BJ (cell line): Measurements from ENCODE around the gene SLC39A2. TPM values are rescaled to one million over a fixed set of nuclear protein-coding genes. Genes with fewer than 3 reads are reported as not detected.
A peak's percentile ranks its signal among the peaks of the same experiment; 100 is the strongest.
"Not testable (repeated sequence)": the region's sequence is repeated elsewhere in the genome, so short reads cannot be mapped to it uniquely, and the experiment has no call there.

Source experiments
- CTCF ChIA-PET: fragments of 350-600 bp; formaldehyde crosslinking; extraction: SDS; loops from one replicate; lab custom pipeline; 2021; ENCODE audit warnings: antibody characterized with exemption, inconsistent platforms; lab: Yijun Ruan, JAX
- POLR2A ChIA-PET: fragments of 300-600 bp; sonication (Branson Sonifier 250); formaldehyde crosslinking; extraction: SDS; loops from one replicate; lab custom pipeline; 2021; ENCODE audit warnings: antibody characterized with exemption; lab: Charles Lee
- DNase-seq: peaks from one replicate; pipeline ENCODE4 v3.0.0-alpha.2; 2011; ENCODE audit warnings: low read depth
- H3K27me3 ChIP-seq: 2 replicates; pipeline ENCODE4 v1.6.0; 2011; ENCODE audit warnings: low read length; ENCODE audit not compliant: control insufficient read depth, insufficient read depth
- H3K36me3 ChIP-seq: 2 replicates; pipeline ENCODE4 v1.5.1; 2011; ENCODE audit warnings: low read length; ENCODE audit not compliant: control insufficient read depth, insufficient read depth
- H3K4me3 ChIP-seq: 2 replicates; pipeline ENCODE4 v1.5.1; 2011; ENCODE audit warnings: low read depth, mild to moderate bottlenecking, control low read depth, low read length
- CTCF ChIP-seq: IDR thresholded peaks from 2 replicates; pipeline ENCODE4 v1.5.1; 2011; ENCODE audit warnings: low read depth, mild to moderate bottlenecking, control low read depth, inconsistent platforms, low read length, moderate library complexity; ENCODE audit not compliant: insufficient read depth
- polyA minus RNA-seq: library from RNA; depleted of rRNA, polyadenylated mRNA; stranded (reverse); fragments of >200 nt; gene quantifications from 2 replicates; pipeline ENCODE4 v1.2.3, GENCODE V29; 2011; rRNA and poly(A)+ RNA removed
- polyA plus RNA-seq: library from polyadenylated mRNA; depleted of rRNA; stranded (reverse); fragments of >200 nt; gene quantifications from 2 replicates; pipeline ENCODE4 v1.2.3, GENCODE V29; 2011; rRNA removed

The SLC39A2 gene
- polyA plus RNA-seq (not detected in 2 replicates), polyA minus RNA-seq (not detected in 2 replicates)

- CTCF ChIA-PET: interaction anchor here (0.8 to 3.3 kb wide), 10 partner anchors 7 to 136 kb away, joined by 3 to 24 read pairs (median 4); no protein-coding TSS in a partner anchor
- POLR2A ChIA-PET: interaction anchor here (0.9 kb wide), 1 partner anchor 16 kb away, joined by 3 read pairs; no protein-coding TSS in a partner anchor
- peaks cover 15% of the 10 kb centered on the region for H3K36me3 ChIP-seq
- no peaks in the 10 kb centered on the region for H3K27me3 ChIP-seq
- H3K4me3 ChIP-seq: no peak within 1 kb of the TSS
- DNase-seq: peak; percentile 37
- no peak for TF ChIP-seq CTCF
Observed at GRCh38 chr14:20998674-20999366, at the start of gene SLC39A2. Gene SLC39A2, plus strand, starts transcription at chr14:20999293. Its CDS starts 154 bp downstream, at chr14:20999447.

GRCh38 chr14:20954736-20955537 is 44.2 kb upstream of the SLC39A2 start, which contains the start of gene RNASE2:
Gene RNASE2, plus strand, starts transcription at chr14:20955487. Its CDS starts 285 bp downstream, at chr14:20955772.
- POLR2A ChIA-PET: not testable (repeated sequence)

GRCh38 chr14:20955538-20955873 is 43.6 kb upstream of the SLC39A2 start:
- not testable (repeated sequence) for H3K4me3 ChIP-seq, H3K36me3 ChIP-seq, DNase-seq, H3K27me3 ChIP-seq
- CTCF ChIA-PET: interaction anchor here (1.2 kb wide), 1 partner anchor 16 kb away, joined by 5 read pairs; no protein-coding TSS in a partner anchor
- POLR2A ChIA-PET: interaction anchor here (0.6 kb wide), 1 partner anchor 951 kb away, joined by 4 read pairs; no protein-coding TSS in a partner anchor

More at GRCh38 chr14:20954736-20955537, 44.2 kb upstream of the SLC39A2 start, which contains the start of gene RNASE2:
- H3K36me3 ChIP-seq, H3K27me3 ChIP-seq, H3K4me3 ChIP-seq, DNase-seq: not testable (repeated sequence)
- CTCF ChIA-PET: interaction anchor here (1.2 kb wide), 1 partner anchor 16 kb away, joined by 5 read pairs; no protein-coding TSS in a partner anchor

GRCh38 chr14:20956376-20956976 is 42.6 kb upstream of the SLC39A2 start:
- DNase-seq: no peak
- POLR2A ChIA-PET: no interaction called here
- TF ChIP-seq CTCF: no peak
- H3K4me3 ChIP-seq: no peak overlapping the region
- CTCF ChIA-PET: interaction anchor here (1.3 kb wide), 1 partner anchor 15 kb away, joined by 5 read pairs; no protein-coding TSS in a partner anchor
- H3K27me3 ChIP-seq: peaks cover 3% of the 10 kb centered on the region; the same call in 1 of the 2 replicates
- H3K36me3 ChIP-seq: no peaks in the 10 kb centered on the region

- H3K4me3 ChIP-seq, H3K27me3 ChIP-seq, H3K36me3 ChIP-seq, DNase-seq, POLR2A ChIA-PET: not testable (repeated sequence)
- CTCF ChIA-PET: interaction anchor here (0.5 to 3.0 kb wide), 3 partner anchors 12 to 107 kb away, joined by 5 to 38 read pairs (median 5); no protein-coding TSS in a partner anchor
Observed at GRCh38 chr14:20958946-20959345, 40.1 kb upstream of the SLC39A2 start.

- ChIA-PET POLR2A (no interaction called here), CTCF (interaction anchor here (4.8 to 5.6 kb wide), 2 partner anchors 9 to 111 kb away, joined by 38 to 53 read pairs; no protein-coding TSS in a partner anchor)
- Histone ChIP-seq H3K36me3 (no peaks in the 10 kb centered on the region), H3K4me3 (no peak overlapping the region), H3K27me3 (peaks cover 7% of the 10 kb centered on the region)
- TF ChIP-seq CTCF: no peak
- DNase-seq: no peak
Observed at GRCh38 chr14:20969336-20969735, 29.8 kb upstream of the SLC39A2 start.
